ENCODE results near the gene PRSS38. TPM values are rescaled to one million over a fixed set of nuclear protein-coding genes. Genes with fewer than 3 reads are reported as not detected.

The PRSS38 gene
- total and polyA plus RNA-seq, 10 of the 15 experiments (the other 5 are each of a cell fraction or from before 2014, with no cell fraction given): not detected

DNA sequence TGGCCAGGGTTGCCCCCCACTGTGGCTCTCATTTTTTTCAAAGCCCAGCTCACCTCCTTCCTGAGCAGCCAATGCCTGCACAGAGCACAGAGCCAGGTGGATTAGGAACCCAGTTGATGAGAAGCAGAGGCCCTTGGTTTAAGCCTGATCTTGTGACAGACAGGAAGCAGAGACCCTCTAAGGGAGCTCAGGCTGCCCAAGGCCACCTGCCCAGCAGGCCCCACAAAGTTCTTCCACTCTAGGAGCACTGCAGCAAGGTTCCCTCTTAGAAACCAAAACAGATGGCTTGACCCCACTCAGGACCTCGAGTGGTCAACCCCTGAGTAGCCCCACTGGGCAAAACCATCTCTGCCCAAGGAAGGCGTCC is 25.5 kb upstream of the PRSS38 start:
- POLR2A ChIA-PET: no interaction called here

More for the DNA sequence above, 25.5 kb upstream of the PRSS38 start:
- RAD21 ChIA-PET (ENCODE audit: unreplicated experiment): no interaction called here
- H3K79me2 ChIP-seq (ENCODE audit: control insufficient read depth, insufficient read depth, low read length): no peaks in the 10 kb centered on the region
- in situ Hi-C loops (cut with MboI): no loop called here
- no peak overlapping the region for H3K4me2 ChIP-seq (ENCODE audit: control insufficient read depth, insufficient read depth)
- no TSS peak for BruUV-seq (replicated peaks)
- no peaks in the 10 kb centered on the region for H4K20me1 ChIP-seq (ENCODE audit: control insufficient read depth, insufficient read depth)
- no peaks in the 10 kb centered on the region for H3K36me3 ChIP-seq (ENCODE audit: control insufficient read depth in 2 of 2, insufficient read depth in 2 of 2, low read length in 1 of 2)
- ATAC-seq: no peak
- H3K4me3 ChIP-seq: no peak overlapping the region
- no peak for FAIRE-seq
- no peak for DNase-seq (ENCODE audit: low read depth, low spot score)
- H3K27ac ChIP-seq (ENCODE audit: control insufficient read depth, insufficient read depth): no peak overlapping the region
- no peak for TF ChIP-seq CBX3 (IDR thresholded peaks at IDR 0.05; ENCODE audit: borderline replicate concordance, low read depth)
- TF ChIP-seq NR2C2 (IDR thresholded peaks at IDR 0.05; ENCODE audit: borderline replicate concordance, control insufficient read depth, insufficient read length, low read depth): no peak
- no peak for TF ChIP-seq EZH2 (IDR thresholded peaks at IDR 0.05; ENCODE audit: borderline replicate concordance, control insufficient read depth, low read depth, low read length)
- no peak for TF ChIP-seq MTA2 (IDR thresholded peaks at IDR 0.05; ENCODE audit: low read depth)
- no peak for TF ChIP-seq SMAD5 (IDR thresholded peaks at IDR 0.05; ENCODE audit: low read depth)
- no peak for TF ChIP-seq MYC (IDR thresholded peaks at IDR 0.05; ENCODE audit: insufficient read depth, insufficient read length, insufficient replicate concordance, low read length, severe bottlenecking)
- no peak for TF ChIP-seq IRF3 (IDR thresholded peaks at IDR 0.05)
- TF ChIP-seq TBL1XR1 (IDR thresholded peaks at IDR 0.05; ENCODE audit: low read depth, low read length): no peak
- TF ChIP-seq RBBP5 (conservative IDR thresholded peaks at IDR 0.05): no peak
- no peak for TF ChIP-seq MTA3 (IDR thresholded peaks at IDR 0.05; ENCODE audit: borderline replicate concordance, low read length)
- no peak for TF ChIP-seq STAT3 (IDR thresholded peaks at IDR 0.05; ENCODE audit: low read depth, low read length)
- no peak for TF ChIP-seq MEF2A (IDR thresholded peaks at IDR 0.05; ENCODE audit: insufficient read depth, low read depth, low read length)
- TF ChIP-seq CBX5 (IDR thresholded peaks at IDR 0.05; ENCODE audit: low read depth): no peak
- no peak for TF ChIP-seq BRCA1 (IDR thresholded peaks at IDR 0.05; ENCODE audit: low read depth, low read length)
- TF ChIP-seq POLR2A (IDR thresholded peaks at IDR 0.05; ENCODE audit: low read depth, low read length): no peak
- no peak for TF ChIP-seq REST (IDR thresholded peaks at IDR 0.05; ENCODE audit: low read depth, low read length)
- TF ChIP-seq SREBF2 (IDR thresholded peaks at IDR 0.05; ENCODE audit: low read length): no peak
- H3K9ac ChIP-seq (ENCODE audit: control insufficient read depth, insufficient read depth, low read length): no peak overlapping the region
- H3K27me3 ChIP-seq (replicated peaks in 1 of 2; ENCODE audit: control insufficient read depth in 2 of 2, insufficient read depth in 2 of 2, low read length in 1 of 2): no peaks in the 10 kb centered on the region
- H2AFZ ChIP-seq (ENCODE audit: control insufficient read depth, low read depth, low read length): no peak overlapping the region
- H3K4me1 ChIP-seq (ENCODE audit: control insufficient read depth, insufficient read depth, low read length): peaks cover 10% of the 10 kb centered on the region
- no peaks in the 10 kb centered on the region for H3K9me3 ChIP-seq (replicated peaks; ENCODE audit: control insufficient read depth, insufficient read depth, low read length)
- 30% methylated on average over 2 of the region's 2 CpGs for WGBS (ENCODE audit: insufficient coverage, insufficient replicate concordance, low lambda C conversion rate, missing lambda C conversion rate)
- CTCF ChIA-PET: no interaction called here
- intact Hi-C loops (cut with micrococcal nuclease; ENCODE audit: unreplicated experiment): no loop called here
- SMC1A ChIA-PET (ENCODE audit: uncharacterized antibody, unreplicated experiment): no interaction called here

Data from GM12878 (cell line).